ENCODE measurements around the gene EHBP1L1. TPM values are rescaled to one million over a fixed set of nuclear protein-coding genes. Genes with fewer than 3 reads are reported as not detected.
A peak's percentile ranks its signal among the peaks of the same experiment; 100 is the strongest.

Gene EHBP1L1
- total RNA-seq, 1 donor from 2014 or later: 167 TPM

GRCh38 chr11:65573391-65574079 lies 2.3 kb upstream of the EHBP1L1 start:
- H3K27ac Mint-ChIP-seq: peak overlapping the region; percentile 80
- DNase-seq: peak; percentile 75
- peaks cover 55% of the 10 kb centered on the region for H3K4me1 Mint-ChIP-seq
- no peaks in the 10 kb centered on the region for H3K9me3 Mint-ChIP-seq
- peak overlapping the region; percentile 88 for H3K4me3 Mint-ChIP-seq
- peaks cover 47% of the 10 kb centered on the region for H3K36me3 Mint-ChIP-seq (ENCODE audit: low read depth)
- no peaks in the 10 kb centered on the region for H3K27me3 Mint-ChIP-seq
- intact Hi-C loops (cut with micrococcal nuclease): loop anchor here (1.0 to 5.0 kb wide), 9 partner anchors 15 to 245 kb away; partner anchors contain the start of genes MALAT1, PCNX3 and SIPA1

DNA sequence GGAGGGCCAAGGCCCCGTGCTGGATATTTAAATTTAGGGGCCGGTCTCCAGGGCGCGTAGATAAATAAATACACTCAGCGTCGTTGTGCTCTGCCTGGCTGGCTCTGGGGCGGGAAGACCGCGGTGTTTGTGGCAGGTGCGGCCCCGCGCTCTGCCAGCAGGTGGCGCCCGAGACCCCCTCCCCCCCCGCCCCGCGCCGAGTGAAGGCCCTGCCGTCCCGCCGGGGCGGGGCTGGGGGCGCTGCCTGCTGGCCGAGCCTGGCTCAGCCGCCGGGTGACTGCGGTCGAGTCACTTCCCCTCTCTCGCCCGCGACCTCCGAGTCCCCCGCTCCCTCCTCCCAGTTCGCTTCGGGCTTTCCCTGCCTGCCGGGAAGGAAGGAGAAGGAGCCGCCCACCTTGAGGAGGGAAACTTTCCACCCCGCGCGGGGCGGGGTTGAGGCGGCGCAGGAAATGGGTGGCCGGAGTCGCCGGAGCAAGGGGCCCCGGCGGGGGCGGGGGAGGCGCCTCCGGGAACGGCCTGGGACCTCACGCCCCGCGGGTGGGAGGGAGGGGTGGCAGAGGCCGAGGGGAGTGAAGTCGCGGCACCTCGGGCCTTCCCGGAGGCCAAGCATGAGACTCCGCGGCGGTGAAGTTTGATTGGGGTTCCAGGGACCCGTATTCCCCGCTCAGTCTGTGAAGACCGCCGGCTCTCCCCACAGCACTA lies 1.6 kb upstream of the EHBP1L1 start:
- intact Hi-C loops (cut with micrococcal nuclease): loop anchor here (1.0 to 5.0 kb wide), 9 partner anchors 14 to 244 kb away; partner anchors contain the start of genes MALAT1, PCNX3 and SIPA1
- no peaks in the 10 kb centered on the region for H3K9me3 Mint-ChIP-seq
- peak overlapping the region; percentile 88 for H3K4me3 Mint-ChIP-seq
- H3K27ac Mint-ChIP-seq: peak overlapping the region; percentile 96
- H3K27me3 Mint-ChIP-seq: no peaks in the 10 kb centered on the region
- peaks cover 51% of the 10 kb centered on the region for H3K4me1 Mint-ChIP-seq
- DNase-seq: peak; percentile 98
- H3K36me3 Mint-ChIP-seq (ENCODE audit: low read depth): peaks cover 48% of the 10 kb centered on the region

DNA sequence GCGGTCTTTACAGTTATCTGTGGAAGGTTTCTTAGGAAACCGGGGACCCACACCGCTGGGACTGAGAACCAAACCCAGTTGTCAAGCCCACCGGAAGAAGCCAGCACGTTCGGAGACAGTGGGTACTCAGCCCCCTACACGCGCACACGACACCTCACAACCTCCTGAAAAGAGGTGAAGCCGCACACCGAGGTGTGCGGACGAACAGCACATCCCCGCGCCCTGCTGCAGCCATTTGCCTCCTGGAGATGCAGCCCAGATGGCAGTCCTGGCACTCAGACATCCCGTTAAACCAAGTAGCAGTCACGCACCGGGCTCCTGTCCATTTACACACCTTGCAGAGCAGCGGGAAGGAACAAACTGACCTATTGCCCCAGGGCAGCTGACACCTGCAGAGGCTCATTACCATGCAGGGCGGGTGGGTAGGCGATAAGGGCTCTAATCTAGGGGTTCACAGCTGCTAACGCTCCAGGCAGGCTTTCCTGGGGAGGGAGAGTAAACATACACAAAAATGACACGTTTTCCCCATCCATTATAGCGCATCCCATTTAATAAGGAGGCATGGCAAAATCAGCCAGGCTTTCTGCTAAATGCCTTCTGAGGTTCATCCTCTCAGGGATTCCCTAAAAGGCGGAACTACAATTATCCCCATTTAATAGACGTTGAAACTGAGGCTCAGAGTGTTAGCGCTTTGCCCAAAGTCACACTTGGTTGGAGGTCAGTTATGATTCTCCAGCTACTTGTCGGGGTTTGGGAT lies 864 bp upstream of the EHBP1L1 start:
- H3K4me1 Mint-ChIP-seq: peaks cover 52% of the 10 kb centered on the region
- peak overlapping the region; percentile 96 for H3K27ac Mint-ChIP-seq
- H3K9me3 Mint-ChIP-seq: no peaks in the 10 kb centered on the region
- DNase-seq: no peak
- peaks cover 51% of the 10 kb centered on the region for H3K36me3 Mint-ChIP-seq (ENCODE audit: low read depth)
- peak overlapping the region; percentile 88 for H3K4me3 Mint-ChIP-seq
- intact Hi-C loops (cut with micrococcal nuclease): loop anchor here (1.0 to 5.0 kb wide), 9 partner anchors 13 to 243 kb away; partner anchors contain the start of genes MALAT1, PCNX3 and SIPA1
- no peaks in the 10 kb centered on the region for H3K27me3 Mint-ChIP-seq

- peaks cover 52% of the 10 kb centered on the region for H3K36me3 Mint-ChIP-seq (ENCODE audit: low read depth)
- H3K4me3 Mint-ChIP-seq: peak overlapping the region; percentile 92
- intact Hi-C loops (cut with micrococcal nuclease): no loop called here
- no peaks in the 10 kb centered on the region for H3K27me3 Mint-ChIP-seq
- peak overlapping the region; percentile 87 for H3K27ac Mint-ChIP-seq
- DNase-seq: no peak
- peaks cover 48% of the 10 kb centered on the region for H3K4me1 Mint-ChIP-seq
- H3K9me3 Mint-ChIP-seq: no peaks in the 10 kb centered on the region
Observed at GRCh38 chr11:65576232-65576866, 496 bp downstream of the EHBP1L1 start.

- H3K27me3 Mint-ChIP-seq: no peaks in the 10 kb centered on the region
- peak; percentile 75 for DNase-seq
- intact Hi-C loops (cut with micrococcal nuclease): no loop called here
- peaks cover 42% of the 10 kb centered on the region for H3K4me1 Mint-ChIP-seq
- peak overlapping the region; percentile 87 for H3K27ac Mint-ChIP-seq
- H3K4me3 Mint-ChIP-seq: peak overlapping the region; percentile 92
- peaks cover 53% of the 10 kb centered on the region for H3K36me3 Mint-ChIP-seq (ENCODE audit: low read depth)
- H3K9me3 Mint-ChIP-seq: no peaks in the 10 kb centered on the region
Observed at GRCh38 chr11:65576867-65577755, 1.3 kb downstream of the EHBP1L1 start.

DNA sequence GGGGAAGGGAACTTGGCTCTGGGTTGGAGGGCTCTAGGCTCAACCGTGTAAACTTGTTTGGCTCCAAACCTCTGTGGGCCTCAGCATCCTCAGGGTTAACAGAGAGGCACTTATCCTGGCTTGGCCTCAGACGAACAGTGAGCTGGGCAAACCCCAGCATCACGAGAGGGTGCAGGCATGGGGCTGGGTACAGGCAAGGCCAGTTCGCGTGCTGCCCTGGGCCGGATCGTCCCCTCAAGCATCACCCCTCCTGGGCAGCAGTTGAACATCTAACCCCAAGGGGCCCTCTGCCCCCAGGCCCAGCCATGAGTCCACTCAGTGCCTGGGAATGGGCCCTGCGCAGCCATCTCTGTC lies 1.9 kb downstream of the EHBP1L1 start:
- intact Hi-C loops (cut with micrococcal nuclease): no loop called here

GRCh38 chr11:65578134-65578533 lies 2.3 kb downstream of the EHBP1L1 start:
- H3K27ac Mint-ChIP-seq: peak overlapping the region; percentile 61
- peaks cover 58% of the 10 kb centered on the region for H3K36me3 Mint-ChIP-seq (ENCODE audit: low read depth)
- intact Hi-C loops (cut with micrococcal nuclease): no loop called here

More for the DNA sequence above, 1.9 kb downstream of the EHBP1L1 start:
- H3K27ac Mint-ChIP-seq: peak overlapping the region; percentile 61
- peaks cover 57% of the 10 kb centered on the region for H3K36me3 Mint-ChIP-seq (ENCODE audit: low read depth)
- H3K27me3 Mint-ChIP-seq: no peaks in the 10 kb centered on the region
- no peaks in the 10 kb centered on the region for H3K9me3 Mint-ChIP-seq
- DNase-seq: no peak
- H3K4me3 Mint-ChIP-seq: peak overlapping the region; percentile 92
- peaks cover 42% of the 10 kb centered on the region for H3K4me1 Mint-ChIP-seq

GRCh38 chr11:65578667-65579066 lies 2.8 kb downstream of the EHBP1L1 start:
- H3K36me3 Mint-ChIP-seq (ENCODE audit: low read depth): peaks cover 57% of the 10 kb centered on the region

More at GRCh38 chr11:65578134-65578533, 2.3 kb downstream of the EHBP1L1 start:
- Mint-ChIP-seq H3K4me1 (peaks cover 42% of the 10 kb centered on the region), H3K4me3 (peak overlapping the region; percentile 92), H3K9me3 (no peaks in the 10 kb centered on the region), H3K27me3 (no peaks in the 10 kb centered on the region)
- DNase-seq: no peak

DNA sequence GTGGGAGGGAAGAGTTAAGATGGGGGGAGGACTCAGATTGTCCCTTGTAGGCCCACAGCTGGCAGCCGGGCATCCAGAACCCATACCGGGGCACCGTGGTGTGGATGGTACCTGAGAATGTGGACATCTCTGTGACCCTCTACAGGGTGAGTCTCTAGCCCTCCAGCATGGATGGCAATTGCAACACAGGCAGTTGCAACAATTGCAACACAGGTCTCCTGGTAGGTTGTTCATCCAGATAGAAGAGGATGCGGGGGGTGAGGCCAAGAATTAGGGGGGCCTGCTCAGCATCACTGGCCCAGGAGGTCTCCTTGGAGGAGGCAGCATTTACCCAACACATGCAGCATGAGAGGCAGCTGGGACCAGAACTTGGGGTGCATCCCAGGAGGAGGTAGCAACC lies 3.4 kb downstream of the EHBP1L1 start:
- Mint-ChIP-seq H3K4me1 (peaks cover 42% of the 10 kb centered on the region), H3K36me3 (ENCODE audit: low read depth) (peaks cover 58% of the 10 kb centered on the region), H3K9me3 (no peaks in the 10 kb centered on the region), H3K27ac (no peak overlapping the region), H3K27me3 (no peaks in the 10 kb centered on the region), H3K4me3 (peak overlapping the region; percentile 39)
- intact Hi-C loops (cut with micrococcal nuclease): no loop called here
- DNase-seq: no peak

More at GRCh38 chr11:65578667-65579066, 2.8 kb downstream of the EHBP1L1 start:
- H3K27me3 Mint-ChIP-seq: no peaks in the 10 kb centered on the region
- H3K9me3 Mint-ChIP-seq: no peaks in the 10 kb centered on the region
- intact Hi-C loops (cut with micrococcal nuclease): no loop called here
- DNase-seq: no peak
- H3K4me1 Mint-ChIP-seq: peaks cover 43% of the 10 kb centered on the region
- H3K27ac Mint-ChIP-seq: peak overlapping the region; percentile 61
- peak overlapping the region; percentile 92 for H3K4me3 Mint-ChIP-seq

DNA sequence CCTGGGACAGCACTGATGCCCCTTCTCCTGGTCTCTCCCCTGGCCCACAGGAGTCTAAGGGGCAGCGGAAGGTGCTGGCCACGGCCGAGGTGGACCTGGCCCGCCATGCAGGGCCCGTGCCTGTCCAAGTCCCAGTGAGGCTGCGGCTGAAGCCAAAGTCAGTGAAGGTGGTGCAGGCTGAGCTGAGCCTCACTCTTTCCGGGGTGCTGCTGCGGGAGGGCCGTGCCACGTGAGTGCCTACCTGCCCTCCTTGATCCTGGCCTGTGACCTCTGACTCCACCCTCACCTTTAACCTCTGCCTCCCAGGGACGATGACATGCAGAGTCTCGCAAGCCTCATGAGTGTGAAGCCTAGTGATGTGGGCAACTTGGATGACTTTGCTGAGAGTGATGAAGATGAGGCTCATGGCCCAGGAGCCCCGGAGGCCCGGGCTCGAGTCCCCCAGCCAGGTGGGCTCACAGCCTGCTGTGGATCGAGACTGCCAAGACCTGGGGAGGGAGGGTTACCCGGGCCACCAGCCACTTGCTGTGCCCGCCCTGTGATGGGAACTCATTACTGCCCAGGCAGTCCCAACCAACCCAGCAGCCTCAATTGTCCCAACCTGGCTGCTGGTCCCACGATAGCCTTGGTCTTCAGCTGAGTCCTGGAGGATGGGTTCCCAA lies 4.3 kb downstream of the EHBP1L1 start:
- DNase-seq: no peak
- Mint-ChIP-seq H3K9me3 (no peaks in the 10 kb centered on the region), H3K36me3 (ENCODE audit: low read depth) (peaks cover 60% of the 10 kb centered on the region), H3K27me3 (no peaks in the 10 kb centered on the region), H3K4me3 (no peak overlapping the region), H3K27ac (peak overlapping the region; percentile 36), H3K4me1 (peaks cover 36% of the 10 kb centered on the region)
- intact Hi-C loops (cut with micrococcal nuclease): no loop called here

DNA sequence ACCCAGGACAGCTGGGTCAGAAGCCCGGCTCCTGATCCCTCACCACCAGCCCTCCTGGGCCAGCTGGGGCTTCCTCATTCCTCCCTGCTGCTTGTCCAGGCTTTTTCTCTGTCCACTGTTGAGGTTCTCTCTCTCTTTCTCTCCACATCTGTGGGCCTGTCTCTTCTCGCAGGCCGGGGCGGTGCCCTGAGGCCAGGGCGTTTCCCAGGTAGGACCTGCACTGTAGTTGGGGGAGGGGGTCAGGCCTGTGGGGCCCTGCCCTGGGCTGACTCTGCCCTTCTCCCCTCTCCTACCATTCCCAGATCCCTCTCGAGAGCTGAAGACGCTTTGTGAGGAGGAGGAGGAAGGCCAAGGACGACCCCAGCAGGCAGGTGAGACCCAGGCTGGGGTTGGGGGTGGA lies 4.9 kb downstream of the EHBP1L1 start:
- no peaks in the 10 kb centered on the region for H3K9me3 Mint-ChIP-seq
- intact Hi-C loops (cut with micrococcal nuclease): no loop called here
- H3K27ac Mint-ChIP-seq: no peak overlapping the region
- no peaks in the 10 kb centered on the region for H3K27me3 Mint-ChIP-seq
- H3K4me1 Mint-ChIP-seq: peaks cover 32% of the 10 kb centered on the region
- H3K36me3 Mint-ChIP-seq (ENCODE audit: low read depth): peaks cover 57% of the 10 kb centered on the region
- peak overlapping the region; percentile 28 for H3K4me3 Mint-ChIP-seq
- no peak for DNase-seq

GRCh38 chr11:65581928-65582327 lies 6.1 kb downstream of the EHBP1L1 start:
- DNase-seq: no peak
- H3K36me3 Mint-ChIP-seq (ENCODE audit: low read depth): peaks cover 63% of the 10 kb centered on the region
- H3K27ac Mint-ChIP-seq: peak overlapping the region; percentile 69
- peaks cover 36% of the 10 kb centered on the region for H3K4me1 Mint-ChIP-seq
- no peak overlapping the region for H3K4me3 Mint-ChIP-seq
- H3K9me3 Mint-ChIP-seq: no peaks in the 10 kb centered on the region
- no peaks in the 10 kb centered on the region for H3K27me3 Mint-ChIP-seq
- intact Hi-C loops (cut with micrococcal nuclease): no loop called here
